Pancreas (tissue), 10 donors: ENCODE data around the gene RPS5. TPM values are rescaled to one million over a fixed set of nuclear protein-coding genes. Genes with fewer than 3 reads are reported as not detected.

Experiments
- ATAC-seq, 4 donors: fragments of 200-7000 bp; cut with Tn5 transposase; one replicate each; pipeline versions ENCODE4 v1.8.0 to v1.9.1; 2020; ENCODE audit warnings: mild to moderate bottlenecking in 4 of 4, moderate library complexity in 4 of 4
- DNase-seq, 6 donors: peaks; one replicate each; pipeline ENCODE4 v3.0.0-alpha.2; 2020
- FAIRE-seq: peaks from 2 replicates; lab custom pipeline; 2012; peaks lifted over from hg19 to GRCh38; lab: Jason Lieb, UNC
- H3K27ac ChIP-seq, 4 donors: fragments of 200-600 bp; sonication (generic); 1 replicate in 3 of 4; 2 replicates in 1 of 4; pipeline versions ENCODE4 v1.5.0 to v1.8.0; 2020
- H3K27me3 ChIP-seq, 4 donors: fragments of 200-600 bp; one replicate each; pipeline ENCODE4 v1.8.0; 2021
- H3K36me3 ChIP-seq, 3 donors: fragments of 200-600 bp; sonication (generic) in 1 of 3; one replicate each; pipeline versions ENCODE4 v1.5.0 to v1.8.0; 2020 to 2021
- H3K4me1 ChIP-seq, 3 donors: fragments of 200-600 bp; one replicate each; pipeline ENCODE4 v1.8.0; 2021
- H3K4me3 ChIP-seq, 4 donors: fragments of 200-600 bp; sonication (generic) in 2 of 4; one replicate each; pipeline versions ENCODE4 v1.5.0 to v1.8.0; 2020 to 2021
- H3K9me3 ChIP-seq, 4 donors: fragments of 200-600 bp; one replicate each; pipeline ENCODE4 v1.8.0; 2021
- whole genome bisulfite sequencing, 2 donors: extraction: QIAGEN DNeasy Blood & Tissue Kit; methylation state at CpG; one replicate each; pipeline ENCODE4 v1.1.7; 2013; 5-methylcytosine and 5-hydroxymethylcytosine counted together
- intact Hi-C, 3 donors: fragments of 100-400 bp; cut with DNase I; formaldehyde crosslinking; loops; one replicate each; pipeline versions ENCODE4 v1.11.1 to v1.14.2; 2022
- polyA plus RNA-seq, 2 donors: library from polyadenylated mRNA; stranded (reverse); fragments of 200-250 nt; gene quantifications; one replicate each; pipeline ENCODE4 v1.2.3, GENCODE V29; 2013
- total RNA-seq, 6 donors: library from RNA; stranded (reverse); fragmentation: NEBNext Ultra II Directional in 4 of 6; extraction: Animal tissue kit (Norgen Biotek cat#: 25700) in 4 of 6; gene quantifications; one replicate each; pipeline versions ENCODE4 v1.2.1 to v1.2.4, GENCODE V29; 2021 to 2023
- TF ChIP-seq, protein P1 (sequence below), 4 donors: fragments of 200-600 bp; sonication (generic) in 3 of 4; IDR thresholded peaks; one replicate each; pipeline versions ENCODE4 v1.5.0 to v1.8.0; 2021; ENCODE audit warnings: antibody characterized with exemption in 4 of 4
- donor health status: healthy with polysubstance abuse.
- donor health status: DM: no; HTN: no; CAD: no; lungs with moderate emphysema.
- donor health status: DM: no; HTN: no; CAD: no.
- donor health status: control.
- donor health status: control.
- donor health status: Bipolar disorder and iron deficiency.
- donor health status: DM: yes; HTN: yes; CAD: no.
- donor health status: DM: no; HTN: no; CAD: no.
- donor health status: DM: no; HTN: no; CAD: no.
- donor health status: DM: yes; HTN: yes; CAD: no.

Gene RPS5
- 1,000 to 10,000 TPM in 2 of 6 donors, 100 to 1,000 TPM in 4; 637 to 1,373 (median 887) TPM for total RNA-seq
- 100 to 1,000 TPM; 699 to 891 TPM for polyA plus RNA-seq

GRCh38 chr19:58386576-58387337 lies at the start of gene RPS5:
Gene RPS5 (plus strand): TSS chr19:58387269. CDS start chr19:58388138, 869 bp downstream.
- intact Hi-C loops, result no loop called here
- 0 to 1% methylated on average over 64 of the region's 64 CpGs for WGBS, 2 donors

GRCh38 chr19:58338336-58338735 lies 48.7 kb upstream of the RPS5 start:
- Histone ChIP-seq H3K36me3 (peaks cover 0 to 7% (median 0%) of the 10 kb centered on the region in 3 donors), H3K27me3 (no peaks in the 10 kb centered on the region), H3K4me3 (no peak overlapping the region), H3K4me1 (no peaks in the 10 kb centered on the region), H3K9me3 (no peaks in the 10 kb centered on the region), H3K27ac (no peak overlapping the region)
- intact Hi-C loops, result no loop called here
- WGBS, 2 donors, result 98% methylated on average over 11 of the region's 11 CpGs
- TF ChIP-seq, protein P1, sequence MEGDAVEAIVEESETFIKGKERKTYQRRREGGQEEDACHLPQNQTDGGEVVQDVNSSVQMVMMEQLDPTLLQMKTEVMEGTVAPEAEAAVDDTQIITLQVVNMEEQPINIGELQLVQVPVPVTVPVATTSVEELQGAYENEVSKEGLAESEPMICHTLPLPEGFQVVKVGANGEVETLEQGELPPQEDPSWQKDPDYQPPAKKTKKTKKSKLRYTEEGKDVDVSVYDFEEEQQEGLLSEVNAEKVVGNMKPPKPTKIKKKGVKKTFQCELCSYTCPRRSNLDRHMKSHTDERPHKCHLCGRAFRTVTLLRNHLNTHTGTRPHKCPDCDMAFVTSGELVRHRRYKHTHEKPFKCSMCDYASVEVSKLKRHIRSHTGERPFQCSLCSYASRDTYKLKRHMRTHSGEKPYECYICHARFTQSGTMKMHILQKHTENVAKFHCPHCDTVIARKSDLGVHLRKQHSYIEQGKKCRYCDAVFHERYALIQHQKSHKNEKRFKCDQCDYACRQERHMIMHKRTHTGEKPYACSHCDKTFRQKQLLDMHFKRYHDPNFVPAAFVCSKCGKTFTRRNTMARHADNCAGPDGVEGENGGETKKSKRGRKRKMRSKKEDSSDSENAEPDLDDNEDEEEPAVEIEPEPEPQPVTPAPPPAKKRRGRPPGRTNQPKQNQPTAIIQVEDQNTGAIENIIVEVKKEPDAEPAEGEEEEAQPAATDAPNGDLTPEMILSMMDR (IDR thresholded peaks at IDR 0.05), result no peak
- ATAC-seq (no peak), FAIRE-seq (no peak), DNase-seq (no peak)

More at GRCh38 chr19:58386576-58387337, at the start of gene RPS5:
- peak; percentile 94 to 99 (median 96) for DNase-seq
- peaks cover 12 to 34% (median 19%) of the 10 kb centered on the region in 3 donors for H3K4me1 ChIP-seq
- H3K4me3 ChIP-seq, result peak within 1 kb of the TSS; percentile 62 to 77 (median 68)
- ATAC-seq, result peak; percentile 91 to 96 (median 93)
- H3K27me3 ChIP-seq, result no peaks in the 10 kb centered on the region
- H3K36me3 ChIP-seq, result peaks cover 0 to 5% (median 2%) of the 10 kb centered on the region in 3 donors
- TF ChIP-seq, protein P1 (IDR thresholded peaks at IDR 0.05), result no peak
- no peaks in the 10 kb centered on the region for H3K9me3 ChIP-seq
- peak; percentile 29 for FAIRE-seq
- H3K27ac ChIP-seq, result peak within 1 kb of the TSS; percentile 91 to 98 (median 97)

- peaks cover 0 to 7% (median 0%) of the 10 kb centered on the region in 3 donors for H3K36me3 ChIP-seq
- DNase-seq (no peak), FAIRE-seq (no peak), ATAC-seq (no peak)
- 82 to 84% methylated on average over 30 of the region's 30 CpGs for WGBS, 2 donors
- no peaks in the 10 kb centered on the region for H3K4me1 ChIP-seq
- TF ChIP-seq, protein P1 (IDR thresholded peaks at IDR 0.05), result no peak
- no peaks in the 10 kb centered on the region for H3K9me3 ChIP-seq
- H3K27me3 ChIP-seq, result no peaks in the 10 kb centered on the region
- intact Hi-C loops, result no loop called here
- H3K4me3 ChIP-seq, result no peak overlapping the region
- no peak overlapping the region for H3K27ac ChIP-seq
Observed at GRCh38 chr19:58338825-58339558, 48.1 kb upstream of the RPS5 start.

- no peaks in the 10 kb centered on the region for H3K9me3 ChIP-seq
- intact Hi-C loops, result no loop called here
- DNase-seq (no peak), ATAC-seq (no peak), FAIRE-seq (no peak)
- H3K4me3 ChIP-seq, result no peak overlapping the region
- TF ChIP-seq, protein P1 (IDR thresholded peaks at IDR 0.05), result no peak
- WGBS, 2 donors, result 54 to 57% methylated on average over 5 of the region's 5 CpGs
- no peaks in the 10 kb centered on the region for H3K36me3 ChIP-seq
- H3K27me3 ChIP-seq, result peaks cover 0 to 7% (median 0%) of the 10 kb centered on the region in 4 donors
- H3K27ac ChIP-seq, result no peak overlapping the region
- no peaks in the 10 kb centered on the region for H3K4me1 ChIP-seq
Observed at GRCh38 chr19:58345558-58345957, 41.5 kb upstream of the RPS5 start.
